Measurements from ENCODE around the gene ZNF768. TPM values are rescaled to one million over a fixed set of nuclear protein-coding genes. Genes with fewer than 3 reads are reported as not detected.

Gene ZNF768
- total RNA-seq, 3 donors from 2014 or later: 53.9 to 70.1 (median 65.9) TPM

GRCh38 chr16:30565984-30566383 is 39.6 kb upstream of the ZNF768 start:
- TF ChIP-seq, protein P1, sequence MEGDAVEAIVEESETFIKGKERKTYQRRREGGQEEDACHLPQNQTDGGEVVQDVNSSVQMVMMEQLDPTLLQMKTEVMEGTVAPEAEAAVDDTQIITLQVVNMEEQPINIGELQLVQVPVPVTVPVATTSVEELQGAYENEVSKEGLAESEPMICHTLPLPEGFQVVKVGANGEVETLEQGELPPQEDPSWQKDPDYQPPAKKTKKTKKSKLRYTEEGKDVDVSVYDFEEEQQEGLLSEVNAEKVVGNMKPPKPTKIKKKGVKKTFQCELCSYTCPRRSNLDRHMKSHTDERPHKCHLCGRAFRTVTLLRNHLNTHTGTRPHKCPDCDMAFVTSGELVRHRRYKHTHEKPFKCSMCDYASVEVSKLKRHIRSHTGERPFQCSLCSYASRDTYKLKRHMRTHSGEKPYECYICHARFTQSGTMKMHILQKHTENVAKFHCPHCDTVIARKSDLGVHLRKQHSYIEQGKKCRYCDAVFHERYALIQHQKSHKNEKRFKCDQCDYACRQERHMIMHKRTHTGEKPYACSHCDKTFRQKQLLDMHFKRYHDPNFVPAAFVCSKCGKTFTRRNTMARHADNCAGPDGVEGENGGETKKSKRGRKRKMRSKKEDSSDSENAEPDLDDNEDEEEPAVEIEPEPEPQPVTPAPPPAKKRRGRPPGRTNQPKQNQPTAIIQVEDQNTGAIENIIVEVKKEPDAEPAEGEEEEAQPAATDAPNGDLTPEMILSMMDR (IDR thresholded peaks at IDR 0.05): no peak
- Histone ChIP-seq H3K36me3 (ENCODE audit: low read depth) (no peaks in the 10 kb centered on the region), H3K4me1 (ENCODE audit: low read depth) (peaks cover 27% of the 10 kb centered on the region), H3K4me3 (no peak overlapping the region), H3K9me3 (no peaks in the 10 kb centered on the region)
- intact Hi-C loops (cut with DNase I, micrococcal nuclease): no loop called here
- no peak for DNase-seq
- no peak for ATAC-seq

GRCh38 chr16:30565526-30565925 is 39.2 kb upstream of the ZNF768 start:
- intact Hi-C loops (cut with DNase I, micrococcal nuclease): no loop called here
- no peak for DNase-seq

DNA sequence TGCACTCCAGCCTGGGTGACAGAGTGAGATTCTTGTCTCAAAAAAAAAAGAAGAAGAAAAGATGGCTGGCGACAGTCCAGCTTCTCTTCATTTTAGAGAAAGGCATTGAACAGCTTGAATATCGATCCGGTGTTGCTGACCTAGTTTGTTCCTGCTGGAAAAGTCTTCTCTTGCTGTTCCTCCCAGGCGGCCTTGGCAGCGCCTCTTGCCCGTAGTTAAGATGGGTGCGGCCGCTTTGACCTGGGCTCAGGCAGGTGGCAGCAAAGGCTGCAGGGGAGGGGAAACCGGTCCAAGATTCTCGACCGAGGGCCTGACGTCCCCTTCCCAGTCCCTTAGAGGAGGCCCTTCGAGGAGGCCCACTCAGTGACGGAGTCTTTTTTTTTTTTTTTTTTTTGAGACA is 35.7 kb upstream of the ZNF768 start:
- ATAC-seq: peak; percentile 26
- TF ChIP-seq, protein P1 (IDR thresholded peaks at IDR 0.05): no peak
- intact Hi-C loops (cut with DNase I, micrococcal nuclease): no loop called here
- Histone ChIP-seq H3K4me3 (no peak overlapping the region), H3K36me3 (ENCODE audit: low read depth) (no peaks in the 10 kb centered on the region), H3K9me3 (no peaks in the 10 kb centered on the region), H3K4me1 (ENCODE audit: low read depth) (peaks cover 9% of the 10 kb centered on the region)
- DNase-seq: peak; percentile 70 to 79 (median 73)

More at GRCh38 chr16:30565526-30565925, 39.2 kb upstream of the ZNF768 start:
- Histone ChIP-seq H3K36me3 (ENCODE audit: low read depth) (no peaks in the 10 kb centered on the region), H3K4me3 (no peak overlapping the region), H3K4me1 (ENCODE audit: low read depth) (peaks cover 25% of the 10 kb centered on the region), H3K9me3 (no peaks in the 10 kb centered on the region)
- TF ChIP-seq, protein P1 (IDR thresholded peaks at IDR 0.05): no peak
- ATAC-seq: no peak

DNA sequence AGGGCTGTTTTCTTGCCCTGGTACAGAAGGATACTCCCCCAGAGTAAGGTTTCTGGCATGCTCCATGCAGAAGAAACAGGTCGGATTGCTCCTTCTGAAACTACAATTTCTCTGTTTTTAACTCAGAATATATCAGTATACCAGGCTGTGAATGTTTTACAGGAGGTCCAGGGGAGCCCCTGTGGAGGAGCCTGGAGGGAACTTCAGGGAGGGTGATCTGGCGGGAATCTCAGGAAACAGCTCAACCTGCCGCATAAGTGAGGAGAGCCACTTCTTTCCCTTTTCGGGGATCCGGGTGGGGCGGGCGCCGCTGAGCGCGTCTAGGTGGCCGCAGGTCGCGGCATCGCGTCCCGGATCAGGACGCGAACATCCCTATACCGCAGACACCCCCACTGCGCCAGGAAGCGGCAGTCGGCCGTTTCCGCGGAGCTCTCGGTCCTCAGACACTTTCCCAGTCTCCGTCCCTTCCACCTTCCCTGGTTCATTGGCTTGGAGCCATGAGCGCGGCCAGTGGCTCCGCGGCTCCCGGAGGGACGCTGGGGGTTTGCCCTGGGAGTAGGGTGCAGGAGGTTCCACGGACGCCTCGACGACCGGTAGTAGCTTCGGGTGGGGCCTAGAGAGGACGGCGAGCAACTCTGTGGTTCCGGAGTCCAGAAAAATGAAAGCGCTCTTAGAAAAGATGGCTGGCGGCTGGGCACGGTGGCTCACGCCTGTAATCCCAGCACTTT is 34.9 kb upstream of the ZNF768 start:
- TF ChIP-seq, protein P1 (IDR thresholded peaks at IDR 0.05): no peak
- peak; percentile 3 for ATAC-seq
- intact Hi-C loops (cut with DNase I, micrococcal nuclease): no loop called here
- H3K9me3 ChIP-seq: no peaks in the 10 kb centered on the region
- no peaks in the 10 kb centered on the region for H3K36me3 ChIP-seq (ENCODE audit: low read depth)
- no peak overlapping the region for H3K4me3 ChIP-seq
- peaks cover 16% of the 10 kb centered on the region for H3K4me1 ChIP-seq (ENCODE audit: low read depth)
- DNase-seq: peak; percentile 47 to 69 (median 69)

DNA sequence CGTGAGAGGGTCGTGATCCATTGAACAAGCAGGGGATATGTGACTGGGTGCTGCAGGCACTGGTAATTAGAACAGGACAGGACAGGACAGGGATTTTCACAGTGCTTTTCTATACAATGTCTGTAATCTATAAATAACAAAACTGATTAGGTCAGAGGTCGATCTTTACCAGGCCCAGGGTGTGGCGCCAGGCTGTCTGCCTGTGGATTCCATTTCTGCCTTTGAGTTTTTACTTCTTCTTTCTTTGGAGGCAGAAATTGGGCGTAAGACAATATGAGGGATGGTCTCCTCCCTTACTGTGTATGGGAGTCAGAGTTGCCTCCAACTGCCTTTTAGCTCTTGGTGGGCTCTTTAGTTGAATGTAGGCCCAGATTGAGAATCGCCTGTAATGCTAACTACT is 33.3 kb upstream of the ZNF768 start:
- DNase-seq: no peak
- ATAC-seq: no peak
- Histone ChIP-seq H3K9me3 (no peaks in the 10 kb centered on the region), H3K4me1 (ENCODE audit: low read depth) (peaks cover 22% of the 10 kb centered on the region), H3K36me3 (ENCODE audit: low read depth) (peaks cover 4% of the 10 kb centered on the region), H3K4me3 (no peak overlapping the region)
- TF ChIP-seq, protein P1 (IDR thresholded peaks at IDR 0.05): no peak
- intact Hi-C loops (cut with DNase I, micrococcal nuclease): no loop called here
